Fibroblast of skin of left quadriceps (primary cell): ENCODE results near the gene PGLYRP1.

Experiments used
- DNase-seq, 2 experiments: peaks; one replicate each; pipeline ENCODE4 v3.0.0-alpha.2; 2013; ENCODE audit warnings: low read depth in 2 of 2

The PGLYRP1 gene

DNA sequence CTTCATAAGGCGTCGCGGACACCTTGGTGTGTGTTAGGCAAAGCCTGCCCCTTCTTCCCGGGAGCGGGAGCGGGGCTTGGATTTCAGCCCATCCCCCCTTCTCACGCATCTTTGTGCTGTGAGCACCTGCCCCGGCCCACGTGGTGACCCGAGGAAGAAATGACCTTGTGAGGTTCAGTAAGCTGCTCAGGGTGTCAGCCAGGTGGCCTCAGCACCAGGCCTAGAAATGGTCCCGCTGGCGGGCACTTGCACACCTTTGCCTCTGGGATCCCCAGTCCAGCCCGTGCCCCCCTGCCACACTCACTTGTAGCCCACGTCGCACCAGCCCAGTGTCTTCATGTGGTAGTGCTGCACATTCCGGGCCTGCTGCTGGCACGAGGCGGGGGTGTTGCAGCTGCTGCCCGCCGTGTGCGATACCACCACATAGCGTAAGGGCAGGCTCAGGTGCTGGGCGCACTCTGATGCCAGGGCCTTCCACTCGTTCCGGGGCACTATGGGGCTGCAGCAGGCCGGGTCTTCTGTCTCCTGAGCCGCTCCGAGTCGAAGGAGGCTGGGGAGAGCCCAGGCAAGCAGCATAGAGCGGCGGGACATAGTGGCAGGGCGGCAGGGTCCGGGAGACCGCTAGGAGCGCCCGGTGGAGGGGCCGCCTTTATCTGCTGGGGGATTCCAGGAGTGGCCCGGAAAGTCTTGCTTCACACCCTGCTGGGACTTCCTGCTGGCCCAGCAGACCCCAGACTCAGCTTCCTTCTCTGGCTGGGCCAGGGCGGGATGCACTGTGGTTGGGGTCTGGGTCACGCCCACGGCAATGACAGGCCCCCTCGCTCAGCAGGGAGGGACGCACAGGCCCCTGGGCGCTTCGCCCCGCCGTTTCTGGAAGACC is at the start of gene PGLYRP1:
PGLYRP1 (minus strand) TSS at position 623 of the 880 bp plus-strand sequence; CDS start at position 591, 32 bp downstream.
- DNase-seq, result no peak

- peak; percentile 77 to 79 for DNase-seq
These were observed 47.0 kb upstream of the PGLYRP1 start for GRCh38 chr19:46069806-46070341.

- peak; percentile 71 to 75 for DNase-seq
These were observed 45.7 kb upstream of the PGLYRP1 start for GRCh38 chr19:46068345-46069258.

DNA sequence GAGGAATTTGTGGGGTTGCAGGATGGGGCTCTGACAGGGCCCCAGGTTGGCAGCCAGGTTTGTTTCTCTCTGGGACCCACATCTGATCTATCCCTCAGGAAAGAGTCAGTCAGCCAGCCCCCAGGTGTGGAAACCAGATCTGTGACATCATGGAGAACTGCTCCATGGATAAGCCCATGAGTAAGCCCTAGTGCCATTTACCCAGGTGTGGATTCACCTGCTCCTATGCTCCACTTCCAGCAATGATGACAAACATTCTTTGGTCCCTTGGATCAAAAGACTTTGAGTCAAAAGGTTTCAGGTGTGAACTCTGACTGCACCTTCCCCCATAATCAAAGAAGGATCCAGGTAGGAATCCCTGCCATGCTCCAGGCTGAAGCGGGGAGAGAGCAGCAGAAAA is 44.8 kb upstream of the PGLYRP1 start:
- no peak for DNase-seq

DNA sequence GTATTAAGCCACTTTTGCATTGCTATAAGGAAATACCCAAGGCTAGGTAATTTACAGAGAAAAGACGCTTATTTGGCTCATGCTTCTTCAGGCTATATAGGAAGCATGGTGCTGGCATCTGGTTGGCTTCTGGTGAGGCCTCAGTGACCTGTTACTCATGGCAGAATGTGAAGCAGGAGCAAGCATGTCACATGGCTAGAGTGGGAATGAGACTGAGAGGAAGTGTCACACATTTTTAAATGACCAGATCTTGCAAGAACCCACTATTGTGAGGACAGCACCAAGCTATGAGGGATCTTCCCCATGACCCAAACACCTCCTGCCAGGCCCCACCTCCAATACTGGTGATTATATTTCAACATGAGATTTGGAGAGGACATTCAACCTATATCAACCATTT is 43.6 kb upstream of the PGLYRP1 start:
- no peak for DNase-seq

DNA sequence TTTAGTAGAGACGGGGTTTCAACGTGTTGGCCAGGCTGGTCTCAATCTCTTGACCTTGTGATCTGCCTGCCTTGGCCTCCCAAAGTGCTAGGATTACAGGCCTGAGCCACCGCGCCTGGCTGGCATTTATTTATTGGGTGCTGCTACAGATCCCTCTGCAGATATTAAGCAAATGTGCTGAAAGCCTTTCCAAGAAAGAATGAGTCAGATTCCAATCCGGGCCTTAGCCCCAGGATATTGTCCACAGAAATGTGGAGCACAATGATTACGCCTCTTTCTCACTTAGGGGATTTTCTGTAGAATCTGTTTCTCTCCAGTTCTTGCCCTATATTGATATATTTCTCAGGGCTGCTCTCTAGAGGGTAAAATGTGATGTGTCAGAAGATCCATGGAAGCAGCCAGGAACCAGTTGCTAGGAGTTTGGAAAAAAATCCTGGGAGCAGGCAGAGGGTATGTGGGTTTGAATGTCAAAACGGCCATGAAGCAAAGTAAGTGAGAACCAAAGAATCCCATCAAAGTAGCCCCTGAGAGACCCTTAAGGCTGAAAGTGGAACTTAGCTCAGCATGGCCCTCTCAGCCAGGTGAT is 42.7 kb upstream of the PGLYRP1 start:
- DNase-seq, result no peak

GRCh38 chr19:46063201-46063600 is 40.3 kb upstream of the PGLYRP1 start:
- no peak for DNase-seq

DNA sequence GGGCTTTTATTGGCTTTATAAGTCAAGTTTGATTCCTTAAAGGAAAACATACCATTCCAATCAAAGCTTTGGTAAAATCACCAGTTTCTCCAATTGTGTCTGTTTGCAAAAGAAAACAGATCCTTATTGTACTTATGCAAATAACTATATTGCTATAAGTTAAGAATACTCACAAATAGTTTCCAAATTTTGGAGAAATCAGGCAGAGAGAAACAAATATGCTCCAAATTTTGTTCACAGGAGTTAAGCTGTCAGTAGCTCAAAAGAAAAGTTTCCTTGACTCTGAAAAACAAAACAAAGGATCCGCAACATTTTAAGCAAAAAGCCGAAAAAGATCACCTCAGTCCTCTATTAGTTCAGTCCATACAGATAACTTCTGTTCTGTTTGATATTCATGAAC is 37.2 kb upstream of the PGLYRP1 start:
- no peak for DNase-seq

DNA sequence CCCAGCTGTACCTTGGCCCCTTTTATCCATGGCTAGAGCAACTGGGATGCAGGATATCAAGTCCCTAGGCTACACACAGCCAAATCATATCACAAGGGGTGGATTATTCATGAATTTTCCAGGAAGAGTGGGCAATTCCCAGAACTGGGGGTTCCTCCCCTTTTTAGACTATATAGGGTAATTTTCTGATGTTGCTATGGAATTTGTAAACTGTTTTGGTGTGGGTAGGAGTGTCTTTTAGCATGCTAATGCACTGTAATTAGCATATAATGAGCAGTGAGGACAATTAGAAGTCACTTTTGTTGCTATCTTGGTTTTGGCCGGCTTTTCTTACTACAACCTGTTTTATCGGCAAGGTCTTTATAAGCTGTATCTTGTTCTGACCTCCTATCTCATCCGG is 35.9 kb upstream of the PGLYRP1 start:
- no peak for DNase-seq

DNA sequence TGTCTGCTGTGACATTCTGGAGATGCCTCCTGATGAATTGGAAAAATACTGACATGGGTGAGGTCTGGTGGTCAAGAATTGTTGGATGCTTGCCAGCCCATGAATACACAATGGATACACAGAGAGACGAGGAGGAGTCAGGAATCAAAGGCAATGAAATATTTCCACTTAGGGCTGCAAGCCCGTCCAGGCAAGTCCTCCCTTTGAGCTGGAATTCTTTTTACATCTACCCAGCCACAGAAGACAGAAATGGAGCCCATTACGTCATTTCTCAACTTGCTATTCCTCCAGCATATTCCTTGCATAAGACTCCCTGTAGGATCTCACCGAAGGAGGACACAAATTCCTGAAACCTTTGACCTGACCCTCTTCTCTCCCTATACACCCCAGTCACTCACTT is 33.7 kb upstream of the PGLYRP1 start:
- no peak for DNase-seq

GRCh38 chr19:46052896-46053295 is 30.0 kb upstream of the PGLYRP1 start:
- no peak for DNase-seq

DNA sequence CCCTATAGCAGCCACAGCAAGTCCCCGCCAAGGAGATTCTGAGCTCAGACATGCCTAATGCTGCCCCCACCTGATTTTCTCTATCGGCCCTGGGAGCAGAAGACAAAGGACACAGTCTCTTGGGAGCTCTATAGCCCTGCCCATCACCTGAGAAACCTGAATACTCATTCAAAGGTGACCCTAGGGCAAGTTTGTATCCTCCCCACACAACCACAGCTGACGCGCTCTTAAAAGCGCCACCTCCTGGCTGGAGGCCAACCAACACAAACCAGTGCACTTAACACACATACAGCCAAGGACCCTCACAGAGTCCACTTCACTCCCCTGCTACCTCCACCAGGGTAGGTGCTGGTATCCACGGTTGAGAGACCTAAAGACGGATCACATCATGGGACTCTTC is 26.7 kb upstream of the PGLYRP1 start:
- DNase-seq, result no peak

DNA sequence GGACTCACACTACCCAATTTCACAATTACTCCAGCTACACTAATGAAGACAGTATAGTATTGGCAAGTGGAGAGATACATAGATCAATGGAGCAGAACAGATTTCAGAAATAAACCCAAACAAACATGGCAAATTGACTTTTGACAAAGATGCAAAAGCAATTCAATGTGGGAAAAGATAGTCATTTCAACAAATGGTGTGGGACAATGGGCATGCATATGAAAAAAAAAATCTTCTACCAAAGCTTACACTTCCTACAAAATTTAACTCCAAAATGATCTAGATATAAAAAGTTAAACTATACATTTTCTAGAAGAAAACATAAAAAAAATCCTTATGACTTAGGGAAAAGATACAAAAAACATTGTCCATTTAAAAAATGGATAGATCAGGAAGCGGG is 20.7 kb upstream of the PGLYRP1 start:
- DNase-seq, result no peak

DNA sequence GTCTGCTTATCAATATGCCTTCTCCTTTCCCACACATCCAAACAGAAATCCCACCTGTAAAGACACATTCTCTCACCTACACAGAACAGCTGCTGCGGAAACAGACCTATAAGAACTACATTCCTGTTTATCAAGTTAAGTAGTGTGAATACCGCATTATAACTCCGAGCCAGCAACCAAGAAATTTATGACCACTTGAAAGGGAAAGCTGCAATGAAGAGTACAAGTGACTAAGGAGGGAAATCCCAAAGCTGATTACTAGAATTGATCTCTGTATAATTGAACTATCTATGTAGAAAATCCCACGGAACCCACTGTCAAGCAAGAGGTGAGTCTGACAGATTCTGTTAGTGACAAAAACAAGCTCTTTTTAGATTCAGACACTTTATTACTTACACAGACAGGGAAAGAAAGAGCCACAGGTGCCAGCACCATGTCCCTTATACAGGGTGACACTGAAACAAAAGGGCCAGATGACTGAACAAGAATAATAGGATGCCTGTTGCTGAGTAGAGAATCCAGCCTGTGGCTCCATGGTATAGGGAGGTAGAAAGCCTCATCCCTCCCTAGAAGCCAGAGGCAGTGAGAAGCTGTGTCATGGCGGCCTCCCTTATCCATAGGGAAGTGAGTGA is 19.5 kb upstream of the PGLYRP1 start:
- DNase-seq, result no peak

- no peak for DNase-seq
These were observed 18.2 kb upstream of the PGLYRP1 start, which contains the start of gene IGFL4 for GRCh38 chr19:46040952-46041500. IGFL4 (minus strand) TSS chr19:46041002; CDS start chr19:46040962, 40 bp downstream.

DNA sequence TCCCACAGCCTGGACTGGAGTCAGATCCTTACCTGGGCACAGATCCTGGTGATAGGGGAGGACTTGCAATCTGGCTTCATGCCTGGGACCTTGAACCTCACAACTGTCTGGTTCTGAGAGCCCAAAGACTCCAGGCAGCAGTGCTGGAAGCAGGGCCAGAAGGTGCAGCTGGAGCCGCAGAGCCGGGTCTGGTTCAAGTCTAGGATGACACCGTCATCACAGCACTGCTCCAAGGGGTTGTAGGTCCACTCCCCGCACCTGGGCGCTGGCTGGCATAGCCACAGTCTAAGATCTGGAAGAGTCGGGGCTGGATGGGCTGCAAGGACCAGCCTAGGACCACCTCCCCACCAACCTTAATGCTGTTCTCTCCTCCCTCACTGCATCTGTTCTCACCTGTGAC is 17.3 kb upstream of the PGLYRP1 start:
- DNase-seq, result no peak

DNA sequence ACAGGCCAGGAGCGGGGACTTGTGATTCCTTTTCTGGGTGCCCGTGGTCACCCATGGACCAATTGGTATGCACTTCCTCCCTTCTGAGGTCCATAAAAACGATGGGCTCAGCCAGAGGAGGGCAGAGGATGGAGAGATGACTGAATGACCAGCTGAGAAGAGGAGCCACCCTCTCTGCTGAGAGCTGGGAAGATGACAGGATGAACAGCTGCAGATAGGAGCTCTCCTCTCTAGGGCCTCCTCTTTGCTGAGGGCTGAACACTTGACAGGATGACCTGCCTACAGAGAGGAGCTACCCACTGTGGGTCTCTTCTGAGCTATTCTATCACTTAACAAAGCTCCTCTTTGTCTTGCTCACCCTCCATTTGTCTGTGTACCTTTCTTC is 13.9 kb upstream of the PGLYRP1 start:
- no peak for DNase-seq

DNA sequence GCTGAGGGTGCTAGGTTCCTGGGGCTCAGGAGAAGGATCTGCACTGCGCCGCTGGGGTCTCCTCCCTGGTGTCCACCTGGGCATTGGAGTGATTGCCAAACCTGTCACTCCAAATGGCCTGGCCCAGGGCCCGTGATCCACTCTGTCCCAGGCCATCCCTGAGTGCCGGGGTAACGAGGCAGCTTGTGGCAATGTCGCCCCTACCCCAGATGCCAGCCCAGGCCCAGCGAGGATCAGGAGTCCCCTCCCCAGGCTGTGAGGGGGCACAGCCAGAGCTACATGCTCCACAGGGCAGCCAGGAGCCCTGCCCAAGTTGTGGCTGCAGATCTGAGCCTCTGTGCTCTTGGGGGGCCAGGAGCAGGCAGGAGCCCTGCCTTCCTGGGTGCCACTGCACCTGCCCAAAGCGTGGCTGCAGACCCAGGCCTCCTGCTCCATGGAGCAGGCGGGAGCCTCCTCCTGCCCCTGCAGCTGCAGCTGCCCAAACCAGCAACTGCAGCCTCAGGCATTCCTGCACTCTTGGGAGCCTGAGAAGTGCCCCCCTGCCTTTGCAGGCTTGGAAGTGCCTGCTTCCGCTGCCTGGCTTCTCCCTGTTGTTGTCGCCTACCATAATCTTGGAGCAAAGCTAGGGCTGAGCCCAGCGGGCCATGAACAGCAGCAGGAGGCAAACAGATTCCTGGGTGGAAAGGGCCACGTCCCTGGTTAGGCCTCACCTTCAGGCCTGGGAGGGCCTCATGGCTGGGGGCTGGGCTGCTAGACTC is 13.3 kb upstream of the PGLYRP1 start:
- no peak for DNase-seq

DNA sequence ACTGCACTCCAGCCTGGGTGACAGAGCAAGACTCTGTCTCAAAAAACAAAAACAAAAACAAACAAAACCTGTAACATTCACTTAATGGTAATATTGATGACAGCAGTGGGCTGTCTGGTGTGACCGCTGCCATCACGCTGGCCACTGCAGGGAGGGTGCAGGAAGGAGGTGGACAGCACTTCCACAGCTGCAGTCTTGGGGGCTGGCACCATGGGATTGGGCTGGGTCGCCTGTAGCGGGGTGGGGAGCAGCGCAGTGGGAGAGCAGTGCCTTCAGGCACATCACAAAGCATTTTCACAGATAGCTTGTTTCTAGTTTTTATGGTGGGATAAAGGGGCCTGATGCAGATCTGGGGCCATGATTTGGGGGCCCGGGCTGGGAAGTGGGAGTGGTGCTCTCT is 12.7 kb upstream of the PGLYRP1 start:
- DNase-seq, result no peak

DNA sequence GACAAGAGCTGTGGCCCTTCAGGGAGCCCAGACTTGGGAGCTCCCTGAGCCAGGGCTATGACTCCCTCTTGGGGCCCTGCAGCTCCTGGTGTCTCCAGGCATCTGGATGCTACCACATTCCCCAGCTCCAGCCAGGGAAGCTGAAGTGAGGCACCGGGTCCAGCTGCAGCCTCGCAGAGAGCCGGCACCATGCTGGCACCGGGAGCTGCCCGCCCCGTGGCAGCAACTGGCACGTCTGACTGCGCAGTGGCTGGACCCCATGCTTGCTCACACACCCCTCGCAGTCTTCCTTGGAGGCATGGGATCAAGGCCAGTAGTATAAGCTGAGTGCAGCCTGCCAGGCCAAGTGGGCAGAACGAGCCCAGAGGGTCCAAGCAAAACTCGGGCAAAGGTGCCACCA is 10.5 kb upstream of the PGLYRP1 start:
- DNase-seq, result no peak
